ENCODE results near the gene FBXL15.

The FBXL15 gene

GRCh38 chr10:102398172-102399020 is 22.2 kb upstream of the FBXL15 start:
- no peak for DNase-seq

DNA sequence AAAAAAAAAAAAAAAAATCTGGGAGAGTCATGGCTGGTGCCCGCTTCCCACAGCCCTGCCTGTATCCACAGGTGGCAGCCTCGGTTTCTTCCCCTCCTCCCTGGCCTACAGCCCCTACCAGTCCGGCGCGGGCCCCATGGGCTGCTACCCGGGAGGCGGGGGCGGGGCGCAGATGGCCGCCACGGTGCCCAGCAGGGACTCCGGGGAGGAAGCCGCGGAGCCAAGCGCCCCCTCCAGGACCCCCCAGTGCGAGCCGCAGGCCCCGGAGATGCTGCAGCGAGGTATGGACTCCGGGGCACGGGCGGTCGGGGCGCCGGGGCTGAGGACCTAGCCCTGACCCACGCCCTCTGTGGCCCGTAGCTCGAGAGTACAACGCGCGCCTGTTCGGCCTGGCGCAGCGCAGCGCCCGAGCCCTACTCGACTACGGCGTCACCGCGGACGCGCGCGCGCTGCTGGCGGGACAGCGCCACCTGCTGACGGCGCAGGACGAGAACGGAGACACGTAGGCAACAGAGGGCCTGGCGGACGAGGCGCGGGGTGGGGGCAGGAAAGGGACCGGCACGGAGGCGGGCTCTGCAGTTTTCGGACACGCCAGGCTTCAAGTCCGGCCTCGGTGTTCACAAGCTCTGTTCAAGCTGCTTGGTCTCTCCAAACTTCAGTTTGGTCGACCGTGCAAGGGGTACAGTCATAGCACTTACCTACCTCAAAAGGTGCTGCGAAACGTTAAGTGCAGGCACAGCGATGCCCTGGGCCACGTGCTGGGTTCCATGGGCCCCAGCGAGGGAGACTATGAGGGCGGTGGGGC is 21.2 kb upstream of the FBXL15 start:
- peak; percentile 90 for DNase-seq

GRCh38 chr10:102400076-102400475 is 20.6 kb upstream of the FBXL15 start:
- peak; percentile 15 for DNase-seq

- no peak for DNase-seq
Observed at GRCh38 chr10:102400598-102401341, 19.9 kb upstream of the FBXL15 start.

GRCh38 chr10:102401342-102401654 is 19.3 kb upstream of the FBXL15 start:
- no peak for DNase-seq

GRCh38 chr10:102401735-102402511 is 18.7 kb upstream of the FBXL15 start:
- DNase-seq: no peak

DNA sequence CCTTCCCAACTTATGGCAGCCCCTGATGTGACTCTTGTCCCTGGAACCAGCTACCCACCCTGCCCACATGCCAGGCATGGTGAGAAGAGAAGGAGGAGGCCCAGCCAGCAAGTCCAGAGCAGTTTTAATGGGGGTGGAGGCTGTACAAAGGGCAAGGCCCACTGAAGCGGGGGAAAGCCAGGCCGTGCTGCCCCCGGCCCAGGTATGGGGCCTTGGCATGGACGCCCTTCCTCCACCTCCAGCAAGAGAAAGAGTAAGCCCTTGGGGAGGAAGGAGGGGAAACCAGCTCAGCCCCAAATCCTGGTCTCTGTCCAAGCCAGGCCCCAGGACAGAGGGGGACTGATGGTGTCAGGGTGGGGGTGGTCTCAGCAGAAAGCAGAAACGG is 18.1 kb upstream of the FBXL15 start:
- DNase-seq: peak; percentile 16

DNA sequence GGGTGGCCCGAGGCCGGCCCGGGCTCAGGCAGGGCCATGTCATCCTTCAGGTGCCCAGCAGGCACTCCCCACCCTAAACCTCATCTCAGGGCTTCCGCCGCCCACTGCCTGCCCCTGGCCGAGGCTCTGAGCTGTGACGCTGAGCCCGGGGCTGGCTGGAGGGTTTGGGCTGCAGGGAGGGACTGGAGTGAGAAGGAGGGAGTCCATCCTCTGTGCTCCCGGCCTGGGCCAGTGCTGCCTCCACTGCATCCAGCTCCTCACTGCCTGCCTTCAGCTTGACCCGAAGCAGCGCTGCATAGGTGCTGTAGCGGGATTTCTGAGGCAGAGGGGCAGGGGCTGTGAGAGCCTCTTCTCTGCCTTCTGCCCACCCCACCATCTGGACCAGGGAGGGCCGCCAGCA is 17.5 kb upstream of the FBXL15 start:
- DNase-seq: peak; percentile 15

GRCh38 chr10:102404361-102405107 is 16.1 kb upstream of the FBXL15 start:
- peak; percentile 43 for DNase-seq

DNA sequence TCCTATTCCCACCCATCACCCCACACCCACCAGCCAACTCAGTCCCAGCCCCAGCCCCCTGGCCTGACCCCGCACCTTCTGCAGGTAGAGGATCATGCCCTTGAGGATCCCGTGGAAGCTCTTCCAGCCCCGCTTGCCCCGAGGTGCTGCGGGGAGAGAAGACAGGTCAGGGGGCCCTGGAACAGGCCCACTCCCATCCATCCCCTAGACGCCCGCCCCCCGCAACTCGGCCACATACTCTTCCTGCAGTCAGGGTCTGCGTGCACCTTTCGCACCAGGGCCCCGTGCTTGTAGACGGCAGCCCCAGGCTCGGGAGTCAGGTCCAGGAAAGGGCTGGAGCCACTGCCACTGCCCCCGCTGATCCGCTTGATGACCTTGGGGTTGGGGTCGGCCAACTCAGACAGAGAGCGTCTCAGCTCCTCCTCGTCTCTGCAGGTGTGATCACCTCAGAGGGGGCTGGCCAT is 15.5 kb upstream of the FBXL15 start:
- DNase-seq: peak; percentile 50

GRCh38 chr10:102405632-102406031 is 15.0 kb upstream of the FBXL15 start:
- DNase-seq: no peak

GRCh38 chr10:102406815-102407214 is 13.8 kb upstream of the FBXL15 start:
- DNase-seq: peak; percentile 28

- peak; percentile 27 for DNase-seq
Observed at GRCh38 chr10:102407425-102408130, 13.1 kb upstream of the FBXL15 start.

DNA sequence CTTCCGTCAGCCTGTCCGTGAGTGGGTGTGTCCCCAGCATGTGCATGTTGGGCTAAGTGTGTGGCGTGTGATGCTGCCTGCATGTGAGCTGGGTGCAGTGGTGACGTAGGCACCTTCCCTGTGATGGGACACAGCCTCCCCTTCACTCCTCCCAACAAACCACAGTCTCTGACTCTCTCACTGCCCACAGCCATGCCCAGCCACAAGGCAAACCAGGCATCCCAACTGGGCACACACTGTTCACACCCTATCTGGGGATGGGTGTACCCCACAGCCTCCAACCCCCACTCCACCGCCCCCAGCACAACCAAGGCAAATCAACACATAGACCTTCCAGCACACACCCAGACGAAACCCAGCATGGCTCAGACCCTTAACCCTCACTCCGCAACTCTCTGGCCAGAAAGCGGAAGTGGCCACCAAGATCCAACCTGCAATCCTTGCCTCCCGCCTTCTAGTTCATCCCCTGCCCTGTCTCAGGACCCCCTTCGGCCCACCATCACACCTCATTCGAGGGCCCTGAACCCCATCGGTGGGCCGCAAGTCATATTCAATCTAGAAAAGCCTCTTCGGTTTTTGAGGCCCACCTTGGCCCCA is 12.4 kb upstream of the FBXL15 start:
- DNase-seq: no peak

GRCh38 chr10:102408728-102409603 is 11.7 kb upstream of the FBXL15 start:
- DNase-seq: peak; percentile 74

DNA sequence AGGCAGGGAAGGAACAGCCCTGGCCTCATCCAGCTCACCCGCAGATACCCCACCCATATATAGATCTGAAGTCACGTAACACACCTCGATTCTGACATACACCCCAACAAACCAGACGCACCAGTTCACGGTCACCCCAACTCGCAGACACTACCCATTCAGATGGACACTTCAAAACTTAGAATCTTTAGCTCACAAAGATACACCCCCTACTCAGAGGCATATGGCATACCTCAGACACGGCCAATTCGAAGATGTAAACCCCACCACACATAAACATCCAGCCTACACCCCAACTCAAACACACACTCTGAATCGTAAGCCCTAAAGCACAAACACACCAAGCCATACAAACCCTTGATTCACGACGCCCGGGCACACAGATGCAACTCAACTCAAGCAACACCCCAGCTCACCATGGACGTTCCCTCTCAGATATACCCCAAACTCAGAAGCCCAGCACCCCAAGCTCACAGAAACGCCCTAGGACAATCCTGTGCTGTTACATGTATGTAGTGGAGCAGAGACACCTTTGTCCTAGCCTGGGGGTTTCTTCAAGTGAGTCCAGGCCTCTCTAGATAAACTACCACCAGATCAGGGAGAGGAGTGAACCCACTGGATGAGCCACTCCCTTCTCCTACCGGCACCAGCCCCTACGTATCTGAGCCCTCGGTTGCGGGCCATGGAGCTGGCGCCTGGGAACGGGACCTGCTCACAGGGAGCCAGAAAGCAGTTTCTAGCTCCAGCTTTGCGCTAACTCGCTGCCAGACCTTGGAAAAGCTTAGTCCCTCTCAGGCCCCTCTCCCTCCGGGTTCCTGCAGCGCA is 10.8 kb upstream of the FBXL15 start:
- DNase-seq: no peak

DNA sequence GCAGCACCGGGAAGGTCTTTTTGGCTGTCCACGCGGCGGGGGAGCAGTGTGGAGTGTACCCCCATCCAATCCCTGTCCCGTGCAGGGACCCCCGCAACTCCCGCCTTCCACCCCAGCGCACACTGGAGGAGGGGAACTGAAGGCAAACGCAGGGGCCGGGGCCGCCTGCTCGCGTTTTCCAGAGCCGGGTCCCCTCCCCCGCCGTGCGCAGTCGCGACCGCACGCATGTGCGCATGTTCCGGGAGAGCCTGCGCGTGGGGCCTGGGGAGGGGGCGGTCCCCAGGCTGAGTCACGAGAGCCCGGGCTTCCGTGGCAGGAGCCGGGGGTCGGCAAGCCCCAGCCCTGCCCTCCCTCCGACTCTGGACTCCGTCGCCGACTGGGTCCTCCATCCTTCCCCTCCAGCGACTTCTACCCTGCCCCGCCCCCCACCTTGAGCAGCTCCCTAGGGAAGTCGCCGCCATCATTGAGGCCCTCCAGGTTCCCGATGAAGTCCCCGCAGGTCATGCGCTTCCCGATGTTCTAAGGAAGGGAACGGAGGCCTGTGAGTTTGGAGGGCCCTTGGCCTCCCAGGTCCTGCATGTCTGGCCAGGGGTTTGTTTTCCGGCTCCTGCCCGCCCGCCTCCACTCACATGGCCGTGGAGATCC is 10.1 kb upstream of the FBXL15 start:
- DNase-seq: peak; percentile 49
